Vagina (tissue), 2 donors: ENCODE results near the gene GTF2A1.

ENCODE experiments used
- CTCF ChIP-seq, 3 experiments: fragments of 450-650 bp in 2 of 3; fragments of 200-600 bp in 1 of 3; sonication (generic) in 1 of 3; IDR thresholded peaks; one replicate each; pipeline ENCODE4 v1.5.1; 2017 to 2019; ENCODE audit warnings: antibody characterized with exemption in 3 of 3, mild to moderate bottlenecking in 2 of 3, moderate library complexity in 2 of 3
- POLR2A ChIP-seq, 2 donors: fragments of 450-650 bp; IDR thresholded peaks; one replicate each; pipeline ENCODE4 v1.6.1; 2017; ENCODE audit warnings: antibody characterized with exemption in 2 of 2, mild to moderate bottlenecking in 2 of 2, moderate library complexity in 2 of 2
- POLR2AphosphoS5 ChIP-seq, 2 donors: sonication (generic); formaldehyde crosslinking; IDR thresholded peaks; one replicate each; pipeline ENCODE4 v1.9.0; 2017; ENCODE audit warnings: antibody characterized with exemption in 2 of 2, mild to moderate bottlenecking in 2 of 2, low read depth in 1 of 2; ENCODE audit not compliant: insufficient read depth in 1 of 2

GRCh38 chr14:81206115-81206514 lies 14.6 kb downstream of the GTF2A1 start:
- TF ChIP-seq POLR2AphosphoS5 (IDR thresholded peaks at IDR 0.05; ENCODE audit: insufficient read depth in 1 of 2, low read depth in 1 of 2) (no peak), POLR2A (IDR thresholded peaks at IDR 0.05) (no peak), CTCF (IDR thresholded peaks at IDR 0.05) (no peak)
